ENCODE results near the gene SGSH.

GRCh38 chr17:80264205-80265075 is 44.3 kb upstream of the SGSH start:
- no peak for TF ChIP-seq CTCF (IDR thresholded peaks at IDR 0.05 in 4 of 5, conservative IDR thresholded peaks at IDR 0.05 in 1 of 5)
- TF ChIP-seq POLR2A (IDR thresholded peaks at IDR 0.05) = no peak
